Progenitor cell of endocrine pancreas (in vitro differentiated cells): ENCODE data around the gene AGMO. TPM values are rescaled to one million over a fixed set of nuclear protein-coding genes. Genes with fewer than 3 reads are reported as not detected.
"Not testable (repeated sequence)": the region's sequence is repeated elsewhere in the genome, so short reads cannot be mapped to it uniquely, and the experiment has no call there.

Experiments
- DNase-seq: peaks from one replicate; pipeline ENCODE4 v3.0.0; 2021; ENCODE audit warnings: low spot score; ENCODE audit not compliant: unreplicated experiment
- H3K27ac Mint-ChIP-seq: 2 replicates; pipeline ENCODE4 v1.8.0; 2021; ENCODE audit warnings: mild to moderate bottlenecking, moderate library complexity, mixed read lengths
- H3K27me3 Mint-ChIP-seq: 2 replicates; pipeline ENCODE4 v1.8.0; 2021; ENCODE audit warnings: mixed read lengths
- H3K36me3 Mint-ChIP-seq: 2 replicates; pipeline ENCODE4 v1.8.0; 2022; ENCODE audit warnings: mixed read lengths; ENCODE audit not compliant: insufficient read depth
- H3K4me1 Mint-ChIP-seq: 2 replicates; pipeline ENCODE4 v1.8.0; 2021; ENCODE audit warnings: low read depth, mixed read lengths
- H3K4me3 Mint-ChIP-seq: 2 replicates; pipeline ENCODE4 v1.8.0; 2021; ENCODE audit warnings: low read depth, mild to moderate bottlenecking, moderate library complexity, mixed read lengths
- H3K9me3 Mint-ChIP-seq: 2 replicates; pipeline ENCODE4 v1.8.0; 2021; ENCODE audit warnings: low read depth, mixed read lengths
- CTCF ChIP-seq: fragments of 200-600 bp; sonication (generic); IDR thresholded peaks from one replicate; pipeline ENCODE4 v1.5.0; 2021; ENCODE audit warnings: antibody characterized with exemption, mild to moderate bottlenecking; ENCODE audit not compliant: unreplicated experiment
- total RNA-seq: library from RNA; stranded (reverse); gene quantifications from 2 replicates; pipeline ENCODE4 v1.2.1, GENCODE V29; 2021

Gene AGMO
- total RNA-seq, 1 donor from 2014 or later = 0.19 TPM

GRCh38 chr7:15525652-15526263, 36.1 kb downstream of the AGMO start:
- DNase-seq = no peak
- H3K4me3 Mint-ChIP-seq = no peak overlapping the region
- TF ChIP-seq CTCF = no peak
- no peaks in the 10 kb centered on the region for H3K36me3 Mint-ChIP-seq
- H3K27ac Mint-ChIP-seq = no peak overlapping the region
- H3K4me1 Mint-ChIP-seq = no peaks in the 10 kb centered on the region
- H3K9me3 Mint-ChIP-seq = peaks cover 24% of the 10 kb centered on the region
- no peaks in the 10 kb centered on the region for H3K27me3 Mint-ChIP-seq

GRCh38 chr7:15524077-15524476, 37.7 kb downstream of the AGMO start:
- H3K27me3 Mint-ChIP-seq = no peaks in the 10 kb centered on the region
- H3K4me1 Mint-ChIP-seq = no peaks in the 10 kb centered on the region
- no peak for TF ChIP-seq CTCF
- H3K36me3 Mint-ChIP-seq = no peaks in the 10 kb centered on the region
- DNase-seq = no peak
- peaks cover 34% of the 10 kb centered on the region for H3K9me3 Mint-ChIP-seq
- no peak overlapping the region for H3K4me3 Mint-ChIP-seq
- H3K27ac Mint-ChIP-seq = no peak overlapping the region

DNA sequence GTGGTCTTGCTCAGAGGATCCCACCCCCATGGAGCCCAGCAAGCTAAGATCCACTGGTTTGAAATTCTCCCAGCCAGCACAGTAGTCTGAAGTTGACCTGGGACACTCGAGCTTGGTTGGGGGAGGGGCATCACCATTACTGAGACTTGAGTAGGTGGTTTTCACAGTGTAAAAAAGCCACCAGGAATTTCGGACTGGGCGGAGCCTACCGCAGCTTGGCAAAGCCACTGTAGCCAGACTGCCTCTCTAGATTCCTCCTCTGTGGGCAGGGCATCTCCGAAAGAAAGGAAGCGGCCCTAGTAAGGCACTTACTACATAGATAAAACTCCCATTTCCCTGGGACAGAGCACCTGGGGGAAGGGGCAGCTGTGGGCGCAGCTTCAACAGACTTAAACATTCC, 44.0 kb downstream of the AGMO start:
- H3K9me3 Mint-ChIP-seq = peaks cover 28% of the 10 kb centered on the region
- not testable (repeated sequence) for DNase-seq, H3K4me1 Mint-ChIP-seq, H3K27me3 Mint-ChIP-seq, H3K4me3 Mint-ChIP-seq, H3K36me3 Mint-ChIP-seq, H3K27ac Mint-ChIP-seq

GRCh38 chr7:15515252-15515651, 46.6 kb downstream of the AGMO start:
- no peaks in the 10 kb centered on the region for H3K36me3 Mint-ChIP-seq
- H3K27me3 Mint-ChIP-seq = no peaks in the 10 kb centered on the region
- H3K4me1 Mint-ChIP-seq = no peaks in the 10 kb centered on the region
- TF ChIP-seq CTCF = no peak
- no peak for DNase-seq
- H3K9me3 Mint-ChIP-seq = peaks cover 9% of the 10 kb centered on the region
- H3K4me3 Mint-ChIP-seq = no peak overlapping the region
- no peak overlapping the region for H3K27ac Mint-ChIP-seq

DNA sequence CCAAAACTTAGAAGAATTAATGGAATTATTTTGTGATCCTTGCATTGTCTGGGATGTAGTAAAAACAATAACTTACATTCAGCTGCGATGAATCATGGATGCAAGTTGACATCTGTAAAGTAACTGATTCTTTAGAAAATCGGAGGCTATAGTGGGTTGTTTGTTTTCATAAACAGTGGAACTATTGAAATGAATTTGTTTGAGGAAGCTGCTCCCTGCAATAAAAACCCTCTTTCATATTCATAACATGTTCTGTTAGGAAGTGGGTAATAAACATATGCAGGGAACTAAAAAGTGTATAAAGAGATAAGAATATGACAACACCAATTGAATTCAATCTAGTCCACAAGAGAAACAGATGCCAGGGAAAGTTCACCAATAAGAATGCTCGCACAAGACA, 53.6 kb downstream of the AGMO start:
- Mint-ChIP-seq H3K9me3 (no peaks in the 10 kb centered on the region), H3K27ac (no peak overlapping the region), H3K4me1 (no peaks in the 10 kb centered on the region), H3K27me3 (no peaks in the 10 kb centered on the region), H3K4me3 (no peak overlapping the region), H3K36me3 (no peaks in the 10 kb centered on the region)
- DNase-seq = no peak
- no peak for TF ChIP-seq CTCF

DNA sequence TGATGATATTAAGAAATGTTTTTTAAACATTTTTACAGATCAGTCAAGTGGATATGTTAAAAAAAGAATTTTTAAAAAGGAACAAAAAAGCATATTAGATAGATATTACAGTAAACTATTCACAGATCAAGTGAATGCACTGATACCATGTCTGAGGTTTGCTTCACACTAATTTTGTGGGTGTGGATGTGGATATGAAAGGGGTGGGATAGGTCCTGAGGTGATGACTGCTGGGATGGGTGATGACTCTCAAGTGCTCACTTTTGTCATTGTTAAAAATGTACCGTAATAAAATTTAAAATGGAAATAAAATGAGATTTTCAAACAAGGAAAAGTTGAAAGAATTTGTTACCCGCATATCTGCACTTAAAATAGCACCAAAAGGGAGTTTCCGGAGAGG, 54.1 kb downstream of the AGMO start:
- H3K9me3 Mint-ChIP-seq = no peaks in the 10 kb centered on the region
- no peaks in the 10 kb centered on the region for H3K4me1 Mint-ChIP-seq
- no peak overlapping the region for H3K27ac Mint-ChIP-seq
- no peaks in the 10 kb centered on the region for H3K36me3 Mint-ChIP-seq
- no peak for DNase-seq
- H3K4me3 Mint-ChIP-seq = no peak overlapping the region
- no peaks in the 10 kb centered on the region for H3K27me3 Mint-ChIP-seq
- TF ChIP-seq CTCF = no peak
